Stomach (tissue), 4 donors: ENCODE data around the gene SOX6.

Experiments used
- POLR2A ChIP-seq, 4 donors: fragments of 450-650 bp; IDR thresholded peaks; one replicate each; pipeline ENCODE4 v1.6.1; 2016; ENCODE audit warnings: antibody characterized with exemption in 4 of 4, control low read depth in 2 of 4, mild to moderate bottlenecking in 1 of 4, moderate library complexity in 1 of 4
- POLR2AphosphoS5 ChIP-seq, 3 donors: sonication (generic); formaldehyde crosslinking; IDR thresholded peaks; one replicate each; pipeline ENCODE4 v1.6.1; 2016; ENCODE audit warnings: antibody characterized with exemption in 3 of 3

DNA sequence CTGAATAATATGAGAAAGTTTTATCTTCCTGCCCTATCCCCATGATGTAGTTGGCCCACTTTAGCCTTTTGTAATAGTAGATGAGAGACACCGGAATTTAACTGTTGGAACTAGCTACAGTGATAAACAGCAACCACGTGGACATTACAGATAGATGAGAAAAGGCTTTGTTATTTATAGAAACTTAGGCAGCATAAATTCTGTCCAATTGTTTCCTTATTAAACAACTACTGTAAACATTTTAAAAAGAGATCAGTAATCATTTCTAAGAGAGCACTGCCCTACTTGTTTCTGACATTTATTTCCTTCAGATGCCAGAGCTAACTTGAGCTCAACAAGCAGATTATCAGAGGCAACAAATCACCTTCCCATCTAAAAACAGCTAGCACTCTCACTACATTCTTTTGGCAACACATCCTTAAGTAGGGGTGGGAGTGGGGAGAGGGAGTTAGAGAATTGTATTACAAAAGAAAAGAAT lies 63.1 kb downstream of the SOX6 start:
- TF ChIP-seq POLR2A (IDR thresholded peaks at IDR 0.05) = no peak
- no peak for TF ChIP-seq POLR2AphosphoS5 (IDR thresholded peaks at IDR 0.05)
